Measurements from ENCODE around the gene NDUFAF8.

NDUFAF8 gene

DNA sequence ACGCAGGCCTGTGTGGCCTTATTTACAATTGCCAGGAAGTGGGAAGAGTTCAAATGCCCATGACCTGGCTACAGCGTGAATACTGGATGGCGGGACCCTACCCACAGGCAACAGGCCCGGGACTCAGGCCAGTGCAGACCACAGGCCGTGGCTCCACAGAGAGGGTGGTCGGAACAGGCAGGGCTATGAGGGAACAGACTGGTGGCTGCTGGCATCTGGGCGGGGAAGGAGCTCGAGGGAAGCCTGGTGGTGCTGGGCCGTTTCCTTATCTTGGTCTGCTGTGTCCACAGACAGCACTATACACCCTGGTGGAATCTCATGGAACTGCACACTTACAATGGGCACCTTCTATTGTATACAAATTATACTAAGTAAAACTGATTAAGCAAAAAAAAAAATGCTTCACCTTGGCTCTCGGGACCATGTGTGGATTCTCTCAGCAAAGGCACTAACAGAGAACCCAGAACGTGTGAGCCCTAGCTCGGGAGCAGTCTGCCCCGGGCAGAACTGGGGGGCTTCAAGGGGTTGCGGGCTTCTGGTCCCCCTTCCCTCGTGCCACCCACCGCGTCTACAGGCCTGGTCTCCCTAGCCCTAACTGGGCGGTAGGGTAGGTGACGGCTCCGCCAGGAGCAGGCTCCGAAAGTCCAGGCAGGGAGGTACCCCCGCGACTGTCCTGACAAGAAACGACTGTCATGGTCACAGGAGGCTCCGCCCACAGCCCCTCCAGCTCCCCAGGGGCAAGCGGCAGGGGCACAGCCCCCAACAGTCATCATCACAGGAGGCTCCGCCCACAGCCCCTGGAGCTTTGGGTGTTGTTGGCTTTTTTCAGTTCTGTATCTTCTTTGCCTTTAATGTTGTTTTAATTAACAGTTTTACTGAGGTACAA lies 38.2 kb upstream of the NDUFAF8 start:
- DNase-seq (ENCODE audit: extremely low read depth in 1 of 2, low read depth in 1 of 2), result no peak

DNA sequence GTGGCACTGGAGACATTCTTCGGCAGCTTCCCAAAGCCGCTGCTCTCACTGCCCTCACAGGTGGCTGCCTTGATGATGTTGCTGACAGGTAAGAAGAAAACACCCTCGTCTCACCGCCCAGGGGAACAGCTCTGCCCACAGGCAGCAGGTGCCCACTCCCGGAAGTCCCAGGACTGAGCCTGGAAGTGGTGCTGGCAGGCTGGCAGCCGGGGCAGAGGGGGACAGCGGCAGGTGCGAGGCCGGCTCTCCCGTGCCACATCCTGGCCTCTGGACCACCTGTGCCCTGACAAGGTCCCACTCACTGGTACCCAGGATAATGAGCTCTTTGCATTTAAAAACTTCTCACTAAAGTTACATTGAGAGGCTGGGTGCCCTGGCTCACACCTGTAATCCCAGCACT lies 36.8 kb upstream of the NDUFAF8 start:
- DNase-seq (ENCODE audit: extremely low read depth in 1 of 2, low read depth in 1 of 2), result no peak

DNA sequence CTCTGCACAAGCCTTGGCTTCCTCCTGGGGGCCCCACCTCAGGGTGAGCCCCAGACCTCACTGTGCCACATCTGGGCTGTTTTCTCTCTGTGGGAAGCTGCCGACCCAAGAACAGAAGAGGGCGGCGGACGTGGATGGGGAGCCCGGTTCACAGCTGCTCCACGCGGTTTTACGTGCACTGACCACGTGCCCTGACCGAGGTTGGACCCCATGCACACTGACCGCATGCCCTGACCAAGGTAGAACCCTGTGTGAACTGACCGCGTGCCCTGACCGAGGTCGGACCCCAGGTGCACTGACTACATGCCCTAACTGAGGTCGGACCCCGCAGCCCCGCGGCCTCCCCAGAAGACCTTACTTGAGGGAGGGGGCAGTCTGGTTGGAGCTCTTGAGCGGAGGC lies 36.0 kb upstream of the NDUFAF8 start:
- DNase-seq (ENCODE audit: extremely low read depth in 1 of 2, low read depth in 1 of 2), result no peak

DNA sequence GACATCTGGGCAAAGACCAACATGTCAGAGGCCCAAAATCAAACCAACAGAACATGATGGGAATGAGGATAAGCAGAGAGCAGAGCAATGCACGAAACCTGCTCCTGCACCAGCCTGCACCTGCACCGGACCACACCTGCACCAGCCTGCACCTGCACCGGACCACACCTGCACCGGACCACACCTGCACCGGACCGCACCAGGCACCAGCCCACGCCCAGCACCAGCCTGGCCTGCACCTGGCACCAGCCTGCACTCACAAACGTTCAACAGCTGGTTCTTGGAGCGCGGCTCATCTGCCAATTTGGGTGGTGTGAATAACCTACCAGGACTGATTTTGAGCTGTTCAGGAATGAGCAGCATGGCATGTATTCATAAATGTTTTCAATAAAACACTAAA lies 34.5 kb upstream of the NDUFAF8 start:
- DNase-seq (ENCODE audit: extremely low read depth in 1 of 2, low read depth in 1 of 2), result no peak

DNA sequence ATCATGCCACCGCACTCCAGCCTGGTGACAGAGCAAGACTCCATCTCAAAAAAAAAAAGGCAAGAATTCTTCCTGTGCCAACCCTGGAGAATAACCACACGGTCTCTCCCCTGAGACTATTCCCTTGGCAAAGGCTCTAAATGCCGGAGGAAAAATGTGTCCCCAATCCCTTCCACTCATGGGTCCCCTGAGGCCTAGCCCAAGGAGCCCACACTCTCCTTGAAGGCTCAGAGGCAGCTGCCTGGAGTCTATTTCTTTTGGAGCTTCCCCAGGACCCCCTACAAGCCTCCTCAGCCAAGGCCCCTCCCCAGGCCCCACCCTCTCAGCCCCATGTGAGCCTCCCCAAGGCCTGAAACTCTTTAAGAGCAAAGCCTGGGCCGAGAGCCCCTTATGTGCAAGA lies 33.0 kb upstream of the NDUFAF8 start:
- DNase-seq (ENCODE audit: extremely low read depth in 1 of 2, low read depth in 1 of 2), result no peak

DNA sequence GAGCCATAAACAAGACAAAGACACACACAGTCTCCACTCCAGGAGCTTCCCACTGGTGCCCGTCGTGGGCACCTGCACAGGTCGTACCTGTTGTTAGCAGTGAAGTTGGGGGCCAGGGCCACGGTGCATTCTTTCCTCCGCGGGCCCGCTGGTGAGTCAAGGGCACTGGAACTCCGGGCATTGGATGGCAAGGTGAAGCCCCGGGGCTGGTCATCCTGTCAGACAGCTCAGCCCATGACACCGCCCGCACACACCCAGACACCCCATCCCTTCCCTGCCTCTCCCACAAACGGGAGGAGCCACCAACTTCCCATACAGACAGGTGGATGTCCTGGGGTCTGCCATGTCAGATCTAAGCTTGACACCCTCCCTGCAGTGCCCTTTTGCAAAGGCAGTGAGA lies 32.5 kb upstream of the NDUFAF8 start:
- no peak for DNase-seq (ENCODE audit: extremely low read depth in 1 of 2, low read depth in 1 of 2)

DNA sequence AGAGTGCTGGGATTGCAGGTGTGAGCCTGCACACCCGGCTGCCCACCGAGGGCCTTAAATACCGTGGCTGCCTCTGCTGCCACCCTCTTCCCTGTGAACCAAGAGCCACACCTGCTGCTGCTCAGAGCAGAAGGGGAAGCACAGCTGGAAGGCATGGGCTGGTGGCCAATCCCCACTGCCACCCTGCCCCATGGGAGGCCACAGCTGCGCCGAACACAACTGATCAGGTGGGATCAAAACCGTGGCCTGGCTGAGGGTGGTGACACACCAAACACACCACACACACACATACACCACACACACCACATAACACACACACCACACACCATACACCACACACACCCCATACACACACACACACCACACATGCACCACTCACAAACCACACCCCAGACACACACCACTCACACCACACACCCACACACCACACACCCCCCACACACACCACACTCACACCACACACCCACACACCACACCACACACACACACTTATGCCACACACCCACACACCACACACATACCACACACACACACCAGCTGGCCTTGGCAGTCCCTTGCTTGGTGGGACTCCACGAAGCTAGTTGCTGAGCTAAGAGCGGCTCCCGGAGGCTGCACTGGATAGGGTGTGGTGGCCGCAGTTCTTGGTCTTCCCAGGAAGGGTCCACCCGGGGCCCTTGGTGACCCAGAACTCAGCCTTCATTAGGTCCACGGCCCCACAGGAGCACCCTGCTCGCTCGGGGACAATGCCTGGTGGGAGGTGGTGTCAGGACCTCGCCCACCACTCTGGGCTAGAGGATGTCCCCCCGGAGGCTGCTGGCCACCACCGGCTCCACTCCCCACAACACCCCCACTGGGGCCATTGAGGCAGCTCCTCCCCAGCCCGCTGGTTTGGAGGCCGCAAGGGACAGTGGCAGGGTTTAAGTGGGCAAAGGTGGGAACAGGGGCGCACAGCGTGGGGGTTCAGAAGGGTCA lies 31.2 kb upstream of the NDUFAF8 start:
- no peak for DNase-seq (ENCODE audit: extremely low read depth in 1 of 2, low read depth in 1 of 2)

DNA sequence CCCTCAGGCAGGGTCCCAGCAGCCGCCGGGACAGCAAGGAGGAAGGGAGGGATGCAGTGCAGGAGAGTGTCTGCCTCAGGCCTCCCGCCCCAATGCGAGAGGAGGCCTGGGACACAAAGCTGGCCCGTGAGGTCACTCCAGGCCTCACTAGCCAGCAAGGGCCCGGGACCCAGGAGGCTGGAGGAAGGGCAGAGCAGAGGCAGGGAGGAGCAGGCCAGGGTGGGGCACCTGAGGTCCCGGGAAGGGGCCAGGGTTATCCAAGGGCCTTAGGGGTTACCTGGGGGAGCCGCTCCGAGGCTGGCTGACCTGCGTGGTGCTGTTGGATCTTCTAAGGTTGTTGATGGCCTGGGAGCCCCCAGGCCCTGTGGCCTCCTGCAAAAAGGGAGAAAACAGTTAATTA lies 30.5 kb upstream of the NDUFAF8 start:
- no peak for DNase-seq (ENCODE audit: extremely low read depth in 1 of 2, low read depth in 1 of 2)

DNA sequence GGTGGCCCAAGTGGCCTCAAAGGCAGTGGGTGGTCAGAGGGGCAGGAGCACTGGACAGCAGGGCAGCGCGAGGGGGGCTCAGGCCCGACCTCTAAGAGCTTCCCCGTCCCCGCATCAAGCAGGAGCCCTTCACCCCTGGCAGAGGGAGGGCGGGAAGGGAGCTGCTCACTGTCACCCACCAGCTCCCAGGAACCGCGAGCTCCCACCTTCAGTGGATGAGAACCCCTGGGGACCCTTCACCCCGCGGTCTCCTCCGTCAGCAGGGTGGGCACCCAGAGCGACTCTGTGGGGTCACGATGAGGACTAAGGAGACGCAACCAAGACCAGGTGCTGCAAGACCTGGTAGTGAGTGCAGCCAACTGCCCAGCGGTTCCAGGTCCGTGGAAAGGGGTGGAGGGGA lies 30.0 kb upstream of the NDUFAF8 start:
- no peak for DNase-seq (ENCODE audit: extremely low read depth in 1 of 2, low read depth in 1 of 2)

DNA sequence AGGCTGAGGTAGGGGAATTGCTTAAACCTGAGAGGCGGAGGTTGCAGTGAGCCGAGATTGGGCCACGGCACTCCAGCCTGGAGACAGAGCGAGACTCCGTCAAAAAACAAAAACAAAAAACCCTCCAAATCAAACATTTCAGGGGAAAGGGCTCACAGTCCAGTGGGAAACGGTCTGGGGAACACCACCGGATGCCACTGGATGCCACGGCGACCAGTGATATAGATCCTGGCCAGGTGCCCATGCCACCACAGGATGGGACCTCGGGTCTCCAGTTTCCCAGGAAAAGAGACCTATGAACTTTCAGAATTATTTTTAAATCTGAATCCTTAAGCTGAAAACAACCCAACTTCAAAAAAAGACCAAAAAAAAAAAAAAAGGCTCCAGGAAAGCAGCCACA lies 28.7 kb upstream of the NDUFAF8 start:
- DNase-seq (ENCODE audit: extremely low read depth in 1 of 2, low read depth in 1 of 2), result no peak

DNA sequence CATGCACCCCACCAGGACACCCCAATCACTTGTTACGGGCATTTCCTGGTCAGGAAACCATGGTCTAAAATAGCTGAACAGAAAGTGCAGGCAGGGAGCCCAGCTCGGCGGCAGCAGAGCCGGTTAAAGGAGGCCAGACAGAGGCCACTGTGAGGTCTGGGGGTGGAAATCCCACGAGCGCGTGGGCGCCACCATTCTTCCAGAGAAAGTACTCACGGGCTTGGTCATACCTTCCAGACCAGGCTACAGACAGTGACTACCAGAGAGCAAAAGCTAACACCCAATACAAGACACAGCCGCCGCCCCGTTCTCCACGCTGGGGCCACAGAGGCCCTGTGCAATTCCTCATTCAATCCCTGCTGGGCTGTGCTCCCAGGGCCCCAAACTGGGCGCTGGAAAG lies 28.2 kb upstream of the NDUFAF8 start:
- no peak for DNase-seq (ENCODE audit: extremely low read depth in 1 of 2, low read depth in 1 of 2)

DNA sequence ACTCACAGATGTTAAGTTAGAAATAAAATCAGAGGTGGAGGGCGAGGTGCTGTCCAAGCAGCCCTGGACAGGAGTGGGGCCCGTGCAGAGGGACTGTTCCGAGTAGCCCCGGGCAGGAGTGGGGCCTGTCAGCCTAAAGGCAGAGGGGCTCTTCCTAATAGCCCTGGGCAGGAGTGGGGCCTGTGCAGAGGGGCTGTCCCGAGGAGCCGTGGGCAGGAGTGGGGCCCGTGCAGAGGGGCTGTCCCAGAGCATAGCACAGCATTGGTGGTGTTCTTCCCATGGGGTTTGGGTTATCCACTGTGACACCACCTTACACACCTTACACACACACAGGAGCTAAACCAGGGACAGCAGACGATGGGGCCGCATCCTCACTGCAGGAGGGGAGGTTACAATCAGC lies 26.8 kb upstream of the NDUFAF8 start:
- DNase-seq (ENCODE audit: extremely low read depth in 1 of 2, low read depth in 1 of 2), result no peak

DNA sequence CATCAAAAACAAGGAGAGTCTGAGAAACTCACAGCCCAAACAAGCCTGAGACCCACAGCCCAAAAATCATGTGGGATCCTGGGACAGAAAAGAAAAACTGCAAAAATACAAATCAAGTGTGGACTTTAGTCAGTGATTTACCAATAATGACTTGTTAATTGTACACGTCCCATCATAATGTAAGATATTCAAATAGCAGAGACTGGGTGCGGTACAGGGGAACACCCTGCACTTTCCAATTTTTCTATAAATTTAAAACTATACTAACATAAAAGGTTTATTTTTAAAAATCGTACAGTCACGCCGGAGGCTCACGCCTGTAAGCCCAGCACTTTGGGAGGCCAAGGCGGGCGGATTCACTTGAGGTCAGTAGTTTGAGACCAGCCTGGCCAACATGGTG lies 25.1 kb upstream of the NDUFAF8 start:
- DNase-seq (ENCODE audit: extremely low read depth in 1 of 2, low read depth in 1 of 2), result no peak

DNA sequence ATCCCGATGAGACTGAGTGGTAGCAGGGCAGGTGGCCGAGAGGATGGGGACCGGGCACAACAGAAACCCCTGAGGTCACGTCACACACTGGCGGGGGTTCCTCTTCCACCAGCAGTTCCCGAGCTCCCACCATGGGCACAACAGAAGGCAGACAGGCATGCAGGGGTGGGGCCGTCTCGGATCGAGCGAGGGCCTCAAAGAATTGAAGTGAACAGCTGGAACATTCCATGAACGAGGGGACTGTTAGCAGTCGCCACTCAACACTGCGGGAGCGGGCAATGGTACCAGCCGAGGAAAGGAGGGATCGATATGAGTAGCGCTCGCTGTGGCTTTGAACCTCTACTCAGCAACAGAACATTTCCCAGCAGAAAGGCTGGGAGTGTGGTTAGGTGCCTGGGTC lies 21.6 kb upstream of the NDUFAF8 start:
- no peak for DNase-seq (ENCODE audit: extremely low read depth in 1 of 2, low read depth in 1 of 2)

DNA sequence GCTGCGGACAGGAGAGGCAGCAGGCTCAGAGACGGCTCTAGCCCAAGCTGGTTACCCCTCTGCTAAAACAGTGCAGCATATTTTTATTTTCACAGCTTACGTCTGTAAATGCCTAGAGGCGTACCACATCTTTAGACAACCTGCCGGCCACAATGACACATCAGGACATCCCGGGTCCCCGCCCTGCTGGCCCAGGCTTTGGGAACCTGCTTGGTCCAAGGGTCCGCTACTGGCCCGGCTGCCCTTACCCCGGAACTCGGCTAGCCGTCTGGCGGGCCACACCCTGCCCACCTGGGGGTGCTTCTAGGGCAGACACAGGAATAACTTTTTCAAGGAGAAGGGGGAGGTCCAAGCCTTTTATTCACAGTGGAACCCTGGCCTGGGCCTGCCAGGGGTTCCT lies 20.7 kb upstream of the NDUFAF8 start:
- DNase-seq (ENCODE audit: extremely low read depth in 1 of 2, low read depth in 1 of 2), result no peak

DNA sequence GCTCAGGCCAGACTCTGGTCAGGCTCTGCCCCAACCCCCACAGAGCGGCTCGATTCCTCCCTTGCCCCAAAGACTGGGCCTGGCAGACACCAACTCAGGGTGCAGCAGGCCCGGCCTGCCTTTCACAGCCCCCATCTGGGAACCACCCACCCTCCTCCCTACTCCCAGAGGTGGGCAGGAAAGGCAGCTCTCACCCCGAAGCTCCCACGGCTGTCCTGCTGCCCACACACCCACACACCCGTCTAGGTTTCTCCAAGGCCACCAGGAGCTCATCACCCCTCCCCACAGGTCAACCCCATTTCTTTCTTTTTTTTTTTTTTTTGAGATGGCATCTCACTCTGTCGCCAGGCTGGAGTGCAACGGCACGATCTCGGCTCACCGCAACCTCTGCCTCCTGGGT lies 20.1 kb upstream of the NDUFAF8 start:
- no peak for DNase-seq (ENCODE audit: extremely low read depth in 1 of 2, low read depth in 1 of 2)

DNA sequence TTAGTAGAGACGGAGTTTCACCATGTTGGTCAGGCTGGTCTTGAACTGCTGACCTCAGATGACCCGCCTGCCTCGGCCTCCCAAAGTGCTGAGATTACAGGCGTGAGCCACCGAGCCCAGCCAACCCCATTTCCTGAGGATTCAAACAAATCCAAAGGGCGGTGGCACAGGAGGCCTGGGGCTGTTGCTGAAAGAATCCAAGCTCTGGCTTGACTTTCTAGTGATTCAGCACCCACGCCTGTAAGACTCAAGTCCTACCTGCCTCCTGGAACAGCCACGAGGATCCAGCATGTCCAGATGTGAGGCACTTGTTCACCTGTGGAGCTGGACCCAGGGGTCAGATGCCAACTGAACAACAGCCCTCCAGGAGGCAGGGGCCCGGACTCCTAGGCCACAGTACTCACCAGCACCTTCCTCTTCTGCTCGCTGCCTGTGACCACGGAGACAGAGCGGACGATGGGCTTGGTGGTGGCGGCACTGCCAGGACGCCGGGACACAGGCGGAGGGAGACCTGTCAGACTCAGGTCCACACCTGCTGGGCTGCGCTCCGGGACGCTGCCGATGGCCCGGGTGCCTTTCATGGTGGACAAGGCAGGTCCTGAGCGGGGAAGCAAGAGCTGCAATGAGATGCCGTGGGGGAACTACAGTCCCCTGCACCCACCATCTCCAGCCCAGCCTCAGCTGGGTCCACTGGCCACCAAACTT lies 19.5 kb upstream of the NDUFAF8 start:
- DNase-seq (ENCODE audit: extremely low read depth in 1 of 2, low read depth in 1 of 2), result no peak

DNA sequence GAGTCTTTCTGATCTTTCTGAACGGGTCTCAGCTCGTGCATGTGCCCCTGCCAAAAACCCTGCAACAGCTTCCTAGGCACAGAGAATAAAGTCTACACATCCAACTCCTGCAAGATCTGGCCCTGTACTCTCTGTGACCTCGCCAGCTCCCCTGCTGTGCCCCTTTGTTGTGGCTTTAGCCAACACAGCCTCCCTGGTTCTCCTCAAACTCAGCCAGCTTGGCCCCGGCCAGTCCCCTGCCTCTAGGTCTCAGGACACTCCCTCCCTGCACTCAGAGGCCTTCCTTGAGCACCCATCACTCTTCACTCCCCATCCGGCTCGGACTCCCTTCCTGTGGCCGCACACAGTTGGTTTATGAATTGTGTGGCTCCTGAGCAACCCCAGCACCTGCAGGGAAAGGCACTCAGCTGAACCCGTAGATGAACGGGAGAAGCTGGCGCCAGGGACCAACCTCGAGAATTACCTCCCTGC lies 17.7 kb upstream of the NDUFAF8 start:
- DNase-seq (ENCODE audit: extremely low read depth in 1 of 2, low read depth in 1 of 2), result no peak

DNA sequence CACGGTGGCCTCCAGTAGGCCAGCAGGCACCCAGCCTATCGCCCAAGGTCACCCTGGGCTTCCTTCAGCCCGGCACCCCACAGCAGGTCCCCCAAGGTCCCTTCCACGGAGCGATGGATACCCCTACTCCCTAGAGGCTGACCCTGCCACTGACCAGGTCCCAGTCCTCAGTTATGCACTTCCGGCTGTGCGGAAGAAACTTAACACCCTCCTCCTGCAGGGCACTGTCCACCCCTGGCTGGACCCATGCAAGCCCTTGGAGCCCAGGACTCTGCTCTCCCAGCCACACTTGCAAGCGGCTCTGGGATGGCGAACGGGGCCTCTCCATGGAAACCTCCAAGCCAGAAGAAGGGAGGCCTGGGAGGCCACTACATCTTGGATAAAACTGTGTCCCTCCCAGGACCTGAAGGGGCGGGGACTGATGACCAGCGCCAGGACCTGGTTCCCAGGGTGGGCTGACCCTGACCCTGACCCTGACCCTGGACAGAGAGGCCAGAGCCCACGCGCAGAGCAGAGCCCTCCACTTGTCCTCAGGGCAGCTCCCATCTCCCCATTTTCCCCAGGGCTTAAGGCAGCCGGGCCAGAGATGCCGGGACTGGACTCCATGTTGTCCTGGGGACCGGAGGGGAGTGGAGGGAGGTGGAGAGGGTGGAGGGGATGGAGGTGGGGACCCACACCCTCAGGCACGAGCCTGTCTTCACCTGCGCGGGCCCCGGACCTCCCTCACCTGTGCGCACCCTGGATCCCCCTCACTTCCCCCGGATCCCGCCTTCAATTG lies 17.1 kb upstream of the NDUFAF8 start:
- DNase-seq (ENCODE audit: extremely low read depth in 1 of 2, low read depth in 1 of 2), result no peak

DNA sequence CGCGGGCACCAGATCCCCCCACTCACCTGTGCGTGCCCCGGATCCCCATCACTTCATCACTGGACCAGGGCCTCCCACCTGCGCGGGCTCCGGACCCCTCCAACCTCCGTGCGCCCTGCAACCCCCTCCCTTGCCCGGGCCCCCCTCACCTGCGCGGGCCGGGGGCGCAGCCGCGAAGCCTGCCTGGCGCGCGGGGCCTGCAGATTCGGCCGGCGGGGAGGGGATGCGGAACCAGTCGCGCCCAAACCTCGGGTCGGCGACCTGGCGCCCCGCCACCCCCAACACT lies 16.6 kb upstream of the NDUFAF8 start:
- no peak for DNase-seq (ENCODE audit: extremely low read depth in 1 of 2, low read depth in 1 of 2)

Data from stimulated activated CD8-positive, alpha-beta memory T cell treated with anti-CD3 and anti-CD28 coated beads, Interleukin-7, amount 100 ng/mL, for 48 hours (primary cell).